ENCODE data around the gene SRD5A3. TPM values are rescaled to one million over a fixed set of nuclear protein-coding genes. Genes with fewer than 3 reads are reported as not detected.

The SRD5A3 gene
- total RNA-seq, 4 donors from 2014 or later: 9.3 to 24.8 (median 17.1) TPM

DNA sequence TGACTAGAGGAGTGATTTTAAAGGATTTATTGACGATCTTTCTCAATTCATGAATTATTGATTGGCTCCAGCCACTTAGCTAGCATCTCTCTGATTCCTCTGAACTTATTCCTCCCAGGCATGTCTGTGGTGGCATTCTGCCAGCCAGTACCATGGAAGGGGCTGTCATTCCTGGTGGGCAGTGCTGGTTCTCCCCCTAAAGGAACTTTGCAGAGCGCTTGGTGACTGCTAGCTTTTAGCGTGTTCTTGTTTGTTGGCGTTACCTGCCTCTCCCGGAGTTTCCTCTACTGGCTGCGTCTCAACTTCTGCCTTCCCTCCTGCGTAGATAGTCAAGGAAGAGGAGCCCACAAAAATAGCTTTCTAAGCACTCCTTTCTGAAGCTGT is 19.3 kb downstream of the SRD5A3 start:
- H3K4me3 ChIP-seq: no peak overlapping the region
- 84% methylated on average over 7 of the region's 7 CpGs for WGBS
- DNase-seq (ENCODE audit: low spot score in 2 of 2): no peak
- H3K36me3 ChIP-seq: peaks cover 7% of the 10 kb centered on the region
- H3K27ac ChIP-seq: no peak overlapping the region
- H3K4me1 ChIP-seq: peaks cover 10% of the 10 kb centered on the region
- no peak for TF ChIP-seq POLR2AphosphoS5 (IDR thresholded peaks at IDR 0.05)
- TF ChIP-seq POLR2A (IDR thresholded peaks at IDR 0.05): no peak
- TF ChIP-seq, protein P1, sequence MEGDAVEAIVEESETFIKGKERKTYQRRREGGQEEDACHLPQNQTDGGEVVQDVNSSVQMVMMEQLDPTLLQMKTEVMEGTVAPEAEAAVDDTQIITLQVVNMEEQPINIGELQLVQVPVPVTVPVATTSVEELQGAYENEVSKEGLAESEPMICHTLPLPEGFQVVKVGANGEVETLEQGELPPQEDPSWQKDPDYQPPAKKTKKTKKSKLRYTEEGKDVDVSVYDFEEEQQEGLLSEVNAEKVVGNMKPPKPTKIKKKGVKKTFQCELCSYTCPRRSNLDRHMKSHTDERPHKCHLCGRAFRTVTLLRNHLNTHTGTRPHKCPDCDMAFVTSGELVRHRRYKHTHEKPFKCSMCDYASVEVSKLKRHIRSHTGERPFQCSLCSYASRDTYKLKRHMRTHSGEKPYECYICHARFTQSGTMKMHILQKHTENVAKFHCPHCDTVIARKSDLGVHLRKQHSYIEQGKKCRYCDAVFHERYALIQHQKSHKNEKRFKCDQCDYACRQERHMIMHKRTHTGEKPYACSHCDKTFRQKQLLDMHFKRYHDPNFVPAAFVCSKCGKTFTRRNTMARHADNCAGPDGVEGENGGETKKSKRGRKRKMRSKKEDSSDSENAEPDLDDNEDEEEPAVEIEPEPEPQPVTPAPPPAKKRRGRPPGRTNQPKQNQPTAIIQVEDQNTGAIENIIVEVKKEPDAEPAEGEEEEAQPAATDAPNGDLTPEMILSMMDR (IDR thresholded peaks at IDR 0.05): no peak
- no peak for TF ChIP-seq EP300 (IDR thresholded peaks at IDR 0.05)
- H3K9me3 ChIP-seq: no peaks in the 10 kb centered on the region
- H3K27me3 ChIP-seq: no peaks in the 10 kb centered on the region

GRCh38 chr4:55366621-55367020 is 20.6 kb downstream of the SRD5A3 start:
- Histone ChIP-seq H3K9me3 (no peaks in the 10 kb centered on the region), H3K27ac (no peak overlapping the region), H3K27me3 (no peaks in the 10 kb centered on the region), H3K4me3 (no peak overlapping the region), H3K4me1 (no peaks in the 10 kb centered on the region), H3K36me3 (peaks cover 16% of the 10 kb centered on the region)
- TF ChIP-seq POLR2AphosphoS5 (IDR thresholded peaks at IDR 0.05): no peak
- TF ChIP-seq EP300 (IDR thresholded peaks at IDR 0.05): no peak
- TF ChIP-seq, protein P1 (IDR thresholded peaks at IDR 0.05): no peak
- no peak for TF ChIP-seq POLR2A (IDR thresholded peaks at IDR 0.05)
- 97% methylated on average over 7 of the region's 7 CpGs for WGBS
- DNase-seq (ENCODE audit: low spot score in 2 of 2): no peak

- Histone ChIP-seq H3K4me3 (no peak overlapping the region), H3K36me3 (peaks cover 19% of the 10 kb centered on the region), H3K27ac (no peak overlapping the region), H3K9me3 (no peaks in the 10 kb centered on the region), H3K27me3 (no peaks in the 10 kb centered on the region), H3K4me1 (no peaks in the 10 kb centered on the region)
- WGBS: 87% methylated on average over 6 of the region's 6 CpGs
- no peak for DNase-seq (ENCODE audit: low spot score in 2 of 2)
- TF ChIP-seq EP300 (IDR thresholded peaks at IDR 0.05): no peak
- no peak for TF ChIP-seq POLR2AphosphoS5 (IDR thresholded peaks at IDR 0.05)
- TF ChIP-seq, protein P1 (IDR thresholded peaks at IDR 0.05): no peak
- TF ChIP-seq POLR2A (IDR thresholded peaks at IDR 0.05): no peak
Observed at GRCh38 chr4:55367084-55367722, 21.2 kb downstream of the SRD5A3 start.

- TF ChIP-seq, protein P1 (IDR thresholded peaks at IDR 0.05): no peak
- no peak for TF ChIP-seq EP300 (IDR thresholded peaks at IDR 0.05)
- no peak for TF ChIP-seq POLR2AphosphoS5 (IDR thresholded peaks at IDR 0.05)
- TF ChIP-seq POLR2A (IDR thresholded peaks at IDR 0.05): no peak
- H3K9me3 ChIP-seq: no peaks in the 10 kb centered on the region
- peaks cover 16% of the 10 kb centered on the region for H3K36me3 ChIP-seq
- no peak for DNase-seq (ENCODE audit: low spot score in 2 of 2)
- H3K4me1 ChIP-seq: no peaks in the 10 kb centered on the region
- H3K27me3 ChIP-seq: no peaks in the 10 kb centered on the region
- 98% methylated on average over 2 of the region's 2 CpGs for WGBS
- no peak overlapping the region for H3K4me3 ChIP-seq
- no peak overlapping the region for H3K27ac ChIP-seq
Observed at GRCh38 chr4:55369968-55370367, 23.9 kb downstream of the SRD5A3 start.

- H3K4me3 ChIP-seq: no peak overlapping the region
- no peaks in the 10 kb centered on the region for H3K27me3 ChIP-seq
- WGBS: 87% methylated on average over 7 of the region's 7 CpGs
- H3K4me1 ChIP-seq: no peaks in the 10 kb centered on the region
- peaks cover 16% of the 10 kb centered on the region for H3K36me3 ChIP-seq
- no peak for DNase-seq (ENCODE audit: low spot score in 2 of 2)
- no peaks in the 10 kb centered on the region for H3K9me3 ChIP-seq
- TF ChIP-seq EP300 (IDR thresholded peaks at IDR 0.05): no peak
- TF ChIP-seq POLR2AphosphoS5 (IDR thresholded peaks at IDR 0.05): no peak
- no peak for TF ChIP-seq POLR2A (IDR thresholded peaks at IDR 0.05)
- TF ChIP-seq, protein P1 (IDR thresholded peaks at IDR 0.05): no peak
- no peak overlapping the region for H3K27ac ChIP-seq
Observed at GRCh38 chr4:55372259-55372658, 26.2 kb downstream of the SRD5A3 start.

Data from suprapubic skin (tissue), 4 donors.